MM.1S (cell line): ENCODE measurements around the gene NCOA1.

ENCODE experiments used
- DNase-seq: peaks from one replicate; pipeline ENCODE4 v3.0.0-alpha.2; 2015
- H2AFZ ChIP-seq: fragments of 300-600 bp; sonication (generic); 2 replicates; pipeline ENCODE4 v1.6.0; 2016; ENCODE audit warnings: antibody characterized with exemption, low read length
- H3F3A ChIP-seq: fragments of 300-600 bp; sonication (generic); 2 replicates; pipeline ENCODE4 v1.6.1; 2016; ENCODE audit warnings: mild to moderate bottlenecking, antibody characterized with exemption, low read length, moderate library complexity, mixed read lengths; ENCODE audit not compliant: insufficient read depth
- H3K27ac ChIP-seq: fragments of 300-600 bp; sonication (generic); 2 replicates; pipeline ENCODE4 v1.5.1; 2016; ENCODE audit warnings: mild to moderate bottlenecking, low read length
- H3K27me3 ChIP-seq: fragments of 300-600 bp; sonication (generic); replicated peaks from 2 replicates; pipeline ENCODE4 v1.6.0; 2016; ENCODE audit warnings: low read length; ENCODE audit not compliant: insufficient read depth
- H3K36me3 ChIP-seq: fragments of 300-600 bp; sonication (generic); replicated peaks from 2 replicates; pipeline ENCODE4 v1.6.1; 2016; ENCODE audit warnings: mild to moderate bottlenecking, low read length, mixed read lengths; ENCODE audit not compliant: insufficient read depth
- H3K4me1 ChIP-seq: fragments of 300-600 bp; sonication (generic); 2 replicates; pipeline ENCODE4 v1.6.1; 2016; ENCODE audit warnings: low read length, mixed read lengths
- H3K4me2 ChIP-seq: fragments of 300-600 bp; sonication (generic); 2 replicates; pipeline ENCODE4 v1.6.0; 2016; ENCODE audit warnings: low read depth, low read length
- H3K4me3 ChIP-seq: fragments of 300-600 bp; sonication (generic); 2 replicates; pipeline ENCODE4 v1.5.1; 2016; ENCODE audit warnings: low read length, mixed read lengths
- H3K79me2 ChIP-seq: fragments of 300-600 bp; sonication (generic); 2 replicates; pipeline ENCODE4 v1.6.1; 2016; ENCODE audit warnings: mixed run types, low read length, mixed read lengths
- H3K9ac ChIP-seq: fragments of 300-600 bp; sonication (generic); 2 replicates; pipeline ENCODE4 v1.6.1; 2016; ENCODE audit warnings: low read length, mixed read lengths
- H3K9me2 ChIP-seq: fragments of 300-600 bp; sonication (generic); replicated peaks from 2 replicates; pipeline ENCODE4 v1.6.1; 2016; ENCODE audit warnings: mild to moderate bottlenecking, low read length, mixed read lengths; ENCODE audit not compliant: insufficient read depth
- H3K9me3 ChIP-seq: fragments of 300-600 bp; sonication (generic); replicated peaks from 2 replicates; pipeline ENCODE4 v1.6.1; 2016; ENCODE audit warnings: mild to moderate bottlenecking, low read length, mixed read lengths; ENCODE audit not compliant: insufficient read depth
- H4K20me1 ChIP-seq: fragments of 300-600 bp; sonication (generic); 2 replicates; pipeline ENCODE4 v1.6.1; 2016; ENCODE audit warnings: mild to moderate bottlenecking, low read length, moderate library complexity, mixed read lengths; ENCODE audit not compliant: insufficient read depth
- EZH2 ChIP-seq: fragments of 300-600 bp; sonication (generic); optimal IDR thresholded peaks from 2 replicates; pipeline ENCODE3; 2017; ENCODE audit warnings: low read depth, mild to moderate bottlenecking, antibody characterized with exemption, low read length, mixed read lengths
- EZH2phosphoT487 ChIP-seq: fragments of 300-600 bp; sonication (generic); IDR thresholded peaks from 2 replicates; pipeline ENCODE4 v1.6.1; 2018; ENCODE audit warnings: antibody characterized with exemption, low read length
- TF ChIP-seq, protein P1 (sequence below): fragments of 300-600 bp; sonication (generic); IDR thresholded peaks from 2 replicates; pipeline ENCODE4 v1.5.1; 2016; ENCODE audit warnings: antibody characterized with exemption, low read length, mixed read lengths

Gene NCOA1

DNA sequence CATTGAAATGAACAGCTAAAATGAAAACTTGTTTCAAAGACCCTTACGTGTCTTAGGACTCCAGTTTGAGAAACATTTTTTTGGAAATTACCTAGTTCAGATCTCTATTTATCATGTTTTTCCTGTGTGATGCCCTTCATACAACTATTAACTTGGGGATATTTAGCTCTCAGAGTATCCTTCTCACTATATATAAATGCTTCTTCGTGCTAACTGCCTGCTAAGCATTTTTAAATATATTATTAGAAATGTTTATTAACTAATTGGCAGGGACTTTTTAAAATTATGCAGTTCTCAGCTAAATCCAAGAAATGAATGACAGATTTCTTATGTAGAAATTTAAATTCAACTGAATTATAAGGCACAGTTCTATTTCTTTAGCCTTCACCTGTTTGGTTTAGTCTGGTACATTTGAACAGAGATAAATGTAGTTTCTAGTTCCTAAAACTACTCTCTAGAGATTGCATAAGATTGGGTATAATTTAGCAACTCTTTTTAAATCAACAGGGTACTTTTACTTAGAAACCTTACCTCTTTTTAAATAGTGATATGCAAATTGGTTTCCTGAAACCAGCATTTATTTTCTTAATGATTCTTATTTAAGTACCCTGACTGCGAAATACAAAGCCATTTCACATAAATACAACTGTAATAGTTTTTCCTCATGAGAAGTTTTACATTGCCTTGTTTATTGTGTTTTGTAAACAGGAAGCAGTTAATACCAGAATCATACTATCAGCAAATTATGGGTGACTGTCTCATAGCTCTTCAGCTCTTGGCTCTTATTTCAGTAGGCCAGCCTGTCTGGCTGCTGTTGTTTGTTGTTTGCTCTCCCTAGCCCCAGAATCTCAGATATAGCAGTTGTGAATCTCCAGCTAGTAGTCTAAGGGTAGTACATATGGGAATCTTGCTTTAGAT is 161.5 kb downstream of the NCOA1 start:
- H3K36me3 ChIP-seq, result no peaks in the 10 kb centered on the region
- no peaks in the 10 kb centered on the region for H3K79me2 ChIP-seq
- no peak overlapping the region for H2AFZ ChIP-seq
- H3K27ac ChIP-seq, result no peak overlapping the region
- no peaks in the 10 kb centered on the region for H3K4me1 ChIP-seq
- no peaks in the 10 kb centered on the region for H3K9me2 ChIP-seq
- no peaks in the 10 kb centered on the region for H3F3A ChIP-seq
- no peak overlapping the region for H3K4me3 ChIP-seq
- H3K27me3 ChIP-seq, result no peaks in the 10 kb centered on the region
- no peak overlapping the region for H3K9ac ChIP-seq
- H3K4me2 ChIP-seq, result no peak overlapping the region
- TF ChIP-seq, protein P1, sequence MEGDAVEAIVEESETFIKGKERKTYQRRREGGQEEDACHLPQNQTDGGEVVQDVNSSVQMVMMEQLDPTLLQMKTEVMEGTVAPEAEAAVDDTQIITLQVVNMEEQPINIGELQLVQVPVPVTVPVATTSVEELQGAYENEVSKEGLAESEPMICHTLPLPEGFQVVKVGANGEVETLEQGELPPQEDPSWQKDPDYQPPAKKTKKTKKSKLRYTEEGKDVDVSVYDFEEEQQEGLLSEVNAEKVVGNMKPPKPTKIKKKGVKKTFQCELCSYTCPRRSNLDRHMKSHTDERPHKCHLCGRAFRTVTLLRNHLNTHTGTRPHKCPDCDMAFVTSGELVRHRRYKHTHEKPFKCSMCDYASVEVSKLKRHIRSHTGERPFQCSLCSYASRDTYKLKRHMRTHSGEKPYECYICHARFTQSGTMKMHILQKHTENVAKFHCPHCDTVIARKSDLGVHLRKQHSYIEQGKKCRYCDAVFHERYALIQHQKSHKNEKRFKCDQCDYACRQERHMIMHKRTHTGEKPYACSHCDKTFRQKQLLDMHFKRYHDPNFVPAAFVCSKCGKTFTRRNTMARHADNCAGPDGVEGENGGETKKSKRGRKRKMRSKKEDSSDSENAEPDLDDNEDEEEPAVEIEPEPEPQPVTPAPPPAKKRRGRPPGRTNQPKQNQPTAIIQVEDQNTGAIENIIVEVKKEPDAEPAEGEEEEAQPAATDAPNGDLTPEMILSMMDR, result no peak
- no peak for TF ChIP-seq EZH2
- no peak for TF ChIP-seq EZH2phosphoT487
- no peak for DNase-seq
- H4K20me1 ChIP-seq, result no peaks in the 10 kb centered on the region
- H3K9me3 ChIP-seq, result no peaks in the 10 kb centered on the region

DNA sequence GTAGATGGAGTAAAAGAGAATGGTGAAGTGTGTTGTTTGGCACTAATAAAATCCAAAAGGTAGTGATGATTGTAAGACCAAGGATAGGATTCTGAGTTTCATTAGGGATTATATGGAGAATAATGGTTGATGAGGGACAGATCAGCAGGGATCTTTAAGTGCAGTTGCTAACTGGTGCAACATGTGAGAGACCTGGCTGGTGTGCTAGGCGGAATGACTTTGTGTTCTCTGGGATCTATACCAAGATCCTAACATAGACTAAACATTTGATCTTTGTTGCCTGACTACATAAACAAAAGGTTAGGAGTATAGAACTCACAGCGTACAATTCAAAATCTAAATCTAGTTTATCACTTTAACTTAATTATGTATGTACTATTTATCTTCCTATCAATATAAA is 166.8 kb downstream of the NCOA1 start:
- Histone ChIP-seq H3K4me3 (no peak overlapping the region), H3K27ac (no peak overlapping the region), H3K36me3 (no peaks in the 10 kb centered on the region), H3F3A (no peaks in the 10 kb centered on the region), H3K9ac (no peak overlapping the region), H3K27me3 (no peaks in the 10 kb centered on the region), H3K79me2 (no peaks in the 10 kb centered on the region), H2AFZ (no peak overlapping the region), H3K4me1 (no peaks in the 10 kb centered on the region), H4K20me1 (no peaks in the 10 kb centered on the region), H3K9me2 (no peaks in the 10 kb centered on the region), H3K9me3 (no peaks in the 10 kb centered on the region), H3K4me2 (no peak overlapping the region)
- TF ChIP-seq, protein P1, result no peak
- TF ChIP-seq EZH2, result no peak
- TF ChIP-seq EZH2phosphoT487, result no peak
- no peak for DNase-seq

DNA sequence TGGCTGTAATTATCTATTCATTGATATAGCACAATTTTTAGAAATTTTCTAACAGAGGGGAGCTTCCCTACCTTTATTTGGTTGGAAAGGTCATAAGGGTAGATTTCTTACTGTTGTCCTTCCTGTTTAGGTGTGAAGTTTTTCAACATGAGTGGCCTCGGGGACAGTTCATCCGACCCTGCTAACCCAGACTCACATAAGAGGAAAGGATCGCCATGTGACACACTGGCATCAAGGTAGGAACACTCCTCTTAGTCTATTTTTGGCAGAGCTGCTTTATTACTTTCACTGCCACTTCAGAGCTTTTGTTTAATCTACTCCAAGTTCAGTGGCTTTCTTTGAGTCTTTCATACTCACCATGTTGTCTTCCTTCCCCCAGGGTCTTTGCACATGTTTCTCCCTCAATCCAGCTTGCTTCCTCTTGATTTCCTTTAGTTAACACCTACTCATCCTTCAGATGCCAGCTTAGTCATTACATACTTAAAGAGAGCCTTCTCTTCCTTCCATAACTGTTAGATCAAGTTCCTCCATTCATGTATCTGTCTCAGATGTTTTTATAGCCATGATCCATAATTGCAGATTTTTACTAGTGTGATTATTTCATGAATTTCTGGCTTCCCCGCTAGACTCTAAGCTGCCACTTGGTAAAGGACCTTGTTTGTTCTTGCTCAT is 167.6 kb downstream of the NCOA1 start:
- no peaks in the 10 kb centered on the region for H3K4me1 ChIP-seq
- H3K79me2 ChIP-seq, result no peaks in the 10 kb centered on the region
- no peaks in the 10 kb centered on the region for H3K9me2 ChIP-seq
- no peak overlapping the region for H3K4me2 ChIP-seq
- TF ChIP-seq EZH2, result no peak
- no peak for TF ChIP-seq EZH2phosphoT487
- DNase-seq, result no peak
- no peaks in the 10 kb centered on the region for H4K20me1 ChIP-seq
- H3K9me3 ChIP-seq, result no peaks in the 10 kb centered on the region
- no peak overlapping the region for H2AFZ ChIP-seq
- H3F3A ChIP-seq, result no peaks in the 10 kb centered on the region
- no peaks in the 10 kb centered on the region for H3K36me3 ChIP-seq
- no peak overlapping the region for H3K9ac ChIP-seq
- H3K27ac ChIP-seq, result no peak overlapping the region
- H3K4me3 ChIP-seq, result no peak overlapping the region
- H3K27me3 ChIP-seq, result no peaks in the 10 kb centered on the region
